ENCODE measurements around the gene SMPDL3A.

Gene SMPDL3A

DNA sequence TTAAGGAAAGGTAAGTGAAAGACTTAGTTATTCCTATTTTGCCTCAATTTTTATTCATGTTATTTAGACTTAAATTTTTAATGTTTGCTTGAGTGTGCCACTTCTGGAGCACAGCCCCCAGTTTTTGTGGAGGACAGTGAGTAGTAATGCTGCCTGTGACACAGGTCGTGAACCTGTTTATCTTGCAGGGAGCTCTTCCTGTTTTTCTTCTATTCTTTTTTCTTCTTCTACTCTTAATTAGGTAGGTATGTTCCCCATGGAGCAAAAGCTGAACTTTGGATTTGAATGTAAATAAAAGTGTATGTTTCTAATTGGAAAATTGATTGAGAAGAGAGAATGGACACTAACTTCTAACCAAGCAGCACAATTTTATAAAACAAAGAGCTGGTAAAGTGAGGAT lies 12.3 kb downstream of the SMPDL3A start:
- ChIA-PET POLR2A (interaction anchor here (0.9 to 1.5 kb wide), 2 partner anchors 8 to 12 kb away, joined by 3 to 9 read pairs; partner anchors contain the start of gene SMPDL3A), CTCF (interaction anchor here (2.4 kb wide), 1 partner anchor 12 kb away, joined by 7 read pairs; the partner anchor contains the start of gene SMPDL3A)
- no peak for TF ChIP-seq ARNT (IDR thresholded peaks at IDR 0.05)
- TF ChIP-seq LEF1 (IDR thresholded peaks at IDR 0.05; ENCODE audit: borderline replicate concordance) = no peak
- TF ChIP-seq FOXA1 (IDR thresholded peaks at IDR 0.05) = no peak
- TF ChIP-seq NFRKB (IDR thresholded peaks at IDR 0.05) = no peak
- TF ChIP-seq ELF4 (IDR thresholded peaks at IDR 0.05) = no peak
- no peak for TF ChIP-seq BHLHE40 (IDR thresholded peaks at IDR 0.05; ENCODE audit: borderline replicate concordance)
- no peak for TF ChIP-seq SP1 (IDR thresholded peaks at IDR 0.05)
- TF ChIP-seq, protein P1, sequence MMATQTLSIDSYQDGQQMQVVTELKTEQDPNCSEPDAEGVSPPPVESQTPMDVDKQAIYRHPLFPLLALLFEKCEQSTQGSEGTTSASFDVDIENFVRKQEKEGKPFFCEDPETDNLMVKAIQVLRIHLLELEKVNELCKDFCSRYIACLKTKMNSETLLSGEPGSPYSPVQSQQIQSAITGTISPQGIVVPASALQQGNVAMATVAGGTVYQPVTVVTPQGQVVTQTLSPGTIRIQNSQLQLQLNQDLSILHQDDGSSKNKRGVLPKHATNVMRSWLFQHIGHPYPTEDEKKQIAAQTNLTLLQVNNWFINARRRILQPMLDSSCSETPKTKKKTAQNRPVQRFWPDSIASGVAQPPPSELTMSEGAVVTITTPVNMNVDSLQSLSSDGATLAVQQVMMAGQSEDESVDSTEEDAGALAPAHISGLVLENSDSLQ (IDR thresholded peaks at IDR 0.05) = no peak
- TF ChIP-seq L3MBTL2 (conservative IDR thresholded peaks at IDR 0.05) = no peak
- TF ChIP-seq CTBP1 (IDR thresholded peaks at IDR 0.05; ENCODE audit: borderline replicate concordance) = no peak
- TF ChIP-seq ZNF384 (IDR thresholded peaks at IDR 0.05) = no peak
- no peak for TF ChIP-seq TARDBP (IDR thresholded peaks at IDR 0.05)
- TF ChIP-seq SUZ12 (IDR thresholded peaks at IDR 0.05) = no peak
- TF ChIP-seq FOXK2 (IDR thresholded peaks at IDR 0.05) = no peak
- DNase-seq (ENCODE audit: extremely low spot score) = no peak

DNA sequence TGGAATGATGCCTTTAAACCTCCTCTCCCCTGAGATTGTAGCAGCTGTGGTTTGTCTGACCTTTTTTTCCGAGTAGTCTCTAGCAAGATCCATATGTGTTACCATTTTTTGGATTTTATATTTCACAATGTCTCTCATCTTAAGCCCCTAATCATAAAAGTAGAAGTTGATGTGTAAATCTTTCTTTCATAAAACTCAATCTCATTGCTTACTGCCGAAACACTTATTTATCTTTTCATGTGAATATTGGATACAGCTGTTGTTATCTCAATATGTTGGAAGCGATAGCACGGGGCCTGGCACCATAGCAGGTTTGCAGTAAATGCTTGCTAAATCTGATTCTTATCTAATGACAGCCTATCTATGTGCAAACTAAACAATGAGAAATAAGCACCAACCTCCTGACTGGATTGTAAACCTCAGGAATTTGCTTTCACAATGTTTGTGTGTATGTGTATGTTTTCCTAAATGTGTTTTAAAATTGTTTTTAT lies 14.2 kb downstream of the SMPDL3A start:
- ChIA-PET POLR2A (no interaction called here), CTCF (interaction anchor here (1.0 kb wide), 2 partner anchors 12 to 36 kb away, joined by 3 to 4 read pairs; no protein-coding TSS in a partner anchor)
- DNase-seq (ENCODE audit: extremely low spot score) = no peak
- TF ChIP-seq FOXA1 (IDR thresholded peaks at IDR 0.05) (no peak), TARDBP (IDR thresholded peaks at IDR 0.05) (no peak), ARNT (IDR thresholded peaks at IDR 0.05) (no peak), LEF1 (IDR thresholded peaks at IDR 0.05; ENCODE audit: borderline replicate concordance) (no peak), FOXK2 (IDR thresholded peaks at IDR 0.05) (no peak), BHLHE40 (IDR thresholded peaks at IDR 0.05; ENCODE audit: borderline replicate concordance) (no peak), ZNF384 (IDR thresholded peaks at IDR 0.05) (no peak), FOXM1 (IDR thresholded peaks at IDR 0.05; ENCODE audit: borderline replicate concordance) (no peak)
- TF ChIP-seq, protein P1 (IDR thresholded peaks at IDR 0.05) = no peak

DNA sequence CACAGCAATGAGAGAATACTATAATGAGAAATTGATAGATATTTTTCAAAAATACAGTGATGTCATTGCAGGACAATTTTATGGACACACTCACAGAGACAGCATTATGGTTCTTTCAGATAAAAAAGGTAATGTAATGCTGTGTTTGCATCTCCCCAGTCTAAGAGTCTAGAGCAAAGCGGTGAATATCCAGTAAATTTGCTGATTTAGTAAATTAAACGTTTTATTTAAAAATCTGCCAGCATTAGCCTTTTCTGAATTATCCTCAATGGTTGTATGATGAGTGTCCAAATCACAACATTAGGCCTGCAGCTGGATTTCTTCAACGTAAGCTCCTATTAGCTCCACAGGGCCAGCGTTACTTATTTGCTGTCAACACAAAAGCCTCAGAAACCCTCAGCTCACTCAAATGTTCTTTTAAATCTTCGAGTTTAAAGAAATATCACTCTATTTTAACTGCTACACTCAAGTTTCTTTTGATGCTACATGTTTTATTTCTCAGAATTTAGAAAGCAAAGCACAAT lies 16.0 kb downstream of the SMPDL3A start:
- no peak for TF ChIP-seq L3MBTL2 (conservative IDR thresholded peaks at IDR 0.05)
- TF ChIP-seq HDGF (IDR thresholded peaks at IDR 0.05; ENCODE audit: borderline replicate concordance) = no peak
- no peak for TF ChIP-seq FOXK2 (IDR thresholded peaks at IDR 0.05)
- TF ChIP-seq CTBP1 (IDR thresholded peaks at IDR 0.05; ENCODE audit: borderline replicate concordance) = no peak
- no peak for TF ChIP-seq NFRKB (IDR thresholded peaks at IDR 0.05)
- no peak for TF ChIP-seq TARDBP (IDR thresholded peaks at IDR 0.05)
- no peak for TF ChIP-seq SUZ12 (IDR thresholded peaks at IDR 0.05)
- TF ChIP-seq ELF4 (IDR thresholded peaks at IDR 0.05) = no peak
- no peak for TF ChIP-seq BHLHE40 (IDR thresholded peaks at IDR 0.05; ENCODE audit: borderline replicate concordance)
- TF ChIP-seq ZNF384 (IDR thresholded peaks at IDR 0.05) = no peak
- DNase-seq (ENCODE audit: extremely low spot score) = no peak
- ChIA-PET CTCF (no interaction called here), POLR2A (no interaction called here)

DNA sequence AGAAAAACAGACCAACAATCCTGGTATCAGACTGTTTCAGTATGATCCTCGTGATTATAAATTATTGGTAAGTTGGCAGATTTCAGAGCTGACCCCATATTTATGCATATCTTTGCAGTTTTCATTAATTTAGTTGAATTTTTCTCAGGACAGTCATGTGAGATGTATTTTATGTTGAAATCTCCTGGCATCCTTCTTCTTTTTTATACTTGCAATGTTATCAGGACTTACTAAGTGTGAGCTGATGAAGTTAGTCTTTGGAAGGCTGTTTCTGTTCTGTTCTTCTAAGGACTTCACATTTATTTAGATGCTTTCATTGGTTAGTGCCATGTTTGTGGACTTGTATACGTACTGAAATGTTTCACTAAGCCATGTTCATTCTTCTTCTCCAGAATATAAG lies 17.2 kb downstream of the SMPDL3A start:
- ChIA-PET CTCF (interaction anchor here (0.6 to 1.2 kb wide), 2 partner anchors 19 to 33 kb away, joined by 4 read pairs; no protein-coding TSS in a partner anchor), POLR2A (no interaction called here)
- TF ChIP-seq ARNT (IDR thresholded peaks at IDR 0.05) (no peak), SP1 (IDR thresholded peaks at IDR 0.05) (no peak), BHLHE40 (IDR thresholded peaks at IDR 0.05; ENCODE audit: borderline replicate concordance) (no peak), ZNF384 (IDR thresholded peaks at IDR 0.05) (no peak), HDGF (IDR thresholded peaks at IDR 0.05; ENCODE audit: borderline replicate concordance) (no peak), L3MBTL2 (conservative IDR thresholded peaks at IDR 0.05) (no peak), NFRKB (IDR thresholded peaks at IDR 0.05) (no peak), ELF4 (IDR thresholded peaks at IDR 0.05) (no peak), FOXM1 (IDR thresholded peaks at IDR 0.05; ENCODE audit: borderline replicate concordance) (no peak), CTBP1 (IDR thresholded peaks at IDR 0.05; ENCODE audit: borderline replicate concordance) (no peak), TARDBP (IDR thresholded peaks at IDR 0.05) (no peak)
- TF ChIP-seq, protein P1 (IDR thresholded peaks at IDR 0.05) = no peak
- no peak for DNase-seq (ENCODE audit: extremely low spot score)

DNA sequence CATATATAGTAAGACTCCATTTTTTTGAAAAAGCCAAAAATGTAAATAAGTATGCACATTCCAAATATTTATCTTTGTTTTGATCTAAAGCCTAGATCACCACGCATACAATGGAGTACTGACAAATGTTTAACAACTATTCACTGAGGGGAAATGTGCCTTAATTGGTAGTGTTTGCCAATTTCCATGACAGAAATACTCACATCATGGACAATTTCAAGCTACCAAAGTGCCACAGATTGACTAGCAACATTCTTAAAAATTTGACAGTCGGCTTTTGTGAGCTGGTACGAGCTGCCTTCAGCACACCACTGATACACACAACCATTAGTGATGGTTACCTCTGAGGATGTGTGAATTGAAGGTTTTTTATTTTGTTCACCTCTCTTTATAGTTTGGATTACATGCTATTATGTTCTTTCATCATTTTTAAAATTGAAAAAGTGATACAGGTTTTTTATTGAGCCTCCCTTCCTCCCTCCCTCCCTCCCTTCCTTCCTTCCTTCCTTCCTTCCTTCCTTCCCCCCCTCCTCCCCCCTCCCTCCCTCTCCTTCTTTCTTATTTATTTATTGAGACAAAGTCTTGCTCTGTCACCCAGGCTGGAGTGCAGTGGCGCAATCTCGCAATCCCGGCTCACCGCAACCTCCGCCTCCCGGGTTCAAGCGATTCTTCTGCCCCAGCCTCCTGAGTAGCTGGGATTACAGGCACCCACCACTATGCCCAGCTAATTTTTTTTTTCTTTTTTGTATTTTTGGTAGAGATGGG lies 19.2 kb downstream of the SMPDL3A start:
- DNase-seq (ENCODE audit: extremely low spot score) = no peak
- TF ChIP-seq SP1 (IDR thresholded peaks at IDR 0.05) (no peak), ELF4 (IDR thresholded peaks at IDR 0.05) (no peak), FOXM1 (IDR thresholded peaks at IDR 0.05; ENCODE audit: borderline replicate concordance) (no peak), BHLHE40 (IDR thresholded peaks at IDR 0.05; ENCODE audit: borderline replicate concordance) (no peak), NFRKB (IDR thresholded peaks at IDR 0.05) (no peak), LEF1 (IDR thresholded peaks at IDR 0.05; ENCODE audit: borderline replicate concordance) (no peak), TARDBP (IDR thresholded peaks at IDR 0.05) (no peak), FOXA1 (IDR thresholded peaks at IDR 0.05) (no peak), SUZ12 (IDR thresholded peaks at IDR 0.05) (no peak), ZNF384 (IDR thresholded peaks at IDR 0.05) (no peak), FOXK2 (IDR thresholded peaks at IDR 0.05) (no peak), ARNT (IDR thresholded peaks at IDR 0.05) (no peak), CTBP1 (IDR thresholded peaks at IDR 0.05; ENCODE audit: borderline replicate concordance) (no peak), L3MBTL2 (conservative IDR thresholded peaks at IDR 0.05) (no peak), HDGF (IDR thresholded peaks at IDR 0.05; ENCODE audit: borderline replicate concordance) (no peak)
- TF ChIP-seq, protein P1 (IDR thresholded peaks at IDR 0.05) = no peak
- ChIA-PET CTCF (no interaction called here), POLR2A (no interaction called here)

All from HEK293T (cell line).